BE2C (cell line): ENCODE measurements around the gene GALNT17.

ENCODE experiments used
- DNase-seq: peaks from one replicate; pipeline ENCODE4 v3.0.0-alpha.2; 2020
- H3K27me3 ChIP-seq: fragments of 250-450 bp; sonication (Bioruptor Pico); 2 replicates; pipeline ENCODE4 v1.5.1; 2020; ENCODE audit warnings: mild to moderate bottlenecking
- H3K36me3 ChIP-seq: fragments of 250-450 bp; sonication (Bioruptor Pico); 2 replicates; pipeline ENCODE4 v1.5.1; 2020; ENCODE audit warnings: mild to moderate bottlenecking
- H3K4me1 ChIP-seq: fragments of 250-450 bp; sonication (Bioruptor Pico); 2 replicates; pipeline ENCODE4 v1.5.1; 2020
- H3K4me3 ChIP-seq: 2 replicates; pipeline ENCODE4 v1.5.1; 2011; ENCODE audit warnings: low read depth, low read length
- H3K9me3 ChIP-seq: fragments of 250-450 bp; sonication (Bioruptor Pico); 2 replicates; pipeline ENCODE4 v1.5.1; 2020
- CTCF ChIP-seq: IDR thresholded peaks from 2 replicates; pipeline ENCODE4 v1.5.1; 2012; ENCODE audit warnings: mild to moderate bottlenecking, low read depth, low read length

The GALNT17 gene

GRCh38 chr7:71270558-71270957 lies 138.6 kb downstream of the GALNT17 start:
- no peak for DNase-seq
- no peaks in the 10 kb centered on the region for H3K36me3 ChIP-seq
- H3K27me3 ChIP-seq = no peaks in the 10 kb centered on the region
- no peaks in the 10 kb centered on the region for H3K4me1 ChIP-seq
- H3K4me3 ChIP-seq = no peak overlapping the region
- no peaks in the 10 kb centered on the region for H3K9me3 ChIP-seq
- no peak for TF ChIP-seq CTCF

GRCh38 chr7:71271203-71271602 lies 139.3 kb downstream of the GALNT17 start:
- DNase-seq = no peak
- Histone ChIP-seq H3K4me1 (no peaks in the 10 kb centered on the region), H3K27me3 (no peaks in the 10 kb centered on the region), H3K4me3 (no peak overlapping the region), H3K9me3 (no peaks in the 10 kb centered on the region), H3K36me3 (no peaks in the 10 kb centered on the region)
- no peak for TF ChIP-seq CTCF

DNA sequence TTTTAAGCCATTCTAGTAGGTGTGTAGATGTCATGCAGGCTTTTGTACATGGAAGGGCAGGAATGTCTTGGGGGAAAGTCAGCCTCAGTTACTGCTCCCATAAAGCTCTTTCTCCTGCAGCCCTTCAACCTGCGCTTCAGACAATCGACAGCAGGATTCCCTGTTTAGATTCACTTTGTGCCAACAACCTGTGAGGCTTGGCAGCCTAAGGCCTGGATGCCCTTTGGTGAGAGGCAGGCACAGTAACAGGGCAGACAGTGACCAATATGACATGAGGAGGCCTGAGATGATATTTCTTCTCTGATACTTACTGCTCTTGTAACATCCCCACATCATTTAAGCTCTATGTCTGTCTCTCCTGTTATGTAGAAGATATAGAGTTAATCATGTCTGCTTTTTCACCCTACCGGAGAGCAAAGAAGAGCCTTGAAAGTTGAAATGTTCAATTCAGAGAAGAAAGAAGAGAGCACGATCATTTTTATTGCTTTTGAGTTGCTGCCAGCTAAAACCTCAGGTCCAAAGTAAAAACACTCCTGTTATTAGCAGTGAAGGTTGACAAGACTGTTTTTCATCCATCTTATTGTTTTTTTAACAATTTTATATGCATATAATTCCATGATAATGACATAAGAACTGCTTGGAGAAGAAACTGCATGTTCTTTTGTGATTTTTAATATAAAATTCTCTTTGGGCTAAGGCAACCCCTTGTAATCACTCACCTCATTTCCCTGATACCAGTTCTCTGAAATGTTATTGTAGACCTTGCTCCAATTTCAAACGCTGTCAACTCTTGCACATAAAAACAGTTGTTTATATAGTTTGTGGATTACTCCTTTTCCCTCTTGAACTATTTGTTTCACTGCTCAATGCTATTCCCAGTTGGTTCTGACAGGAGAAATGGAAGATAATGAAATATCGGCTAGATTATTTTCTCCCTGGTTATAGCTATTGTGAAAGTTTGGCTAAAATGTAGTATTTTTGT lies 140.9 kb downstream of the GALNT17 start:
- no peak for TF ChIP-seq CTCF
- H3K27me3 ChIP-seq = no peaks in the 10 kb centered on the region
- no peaks in the 10 kb centered on the region for H3K9me3 ChIP-seq
- H3K36me3 ChIP-seq = no peaks in the 10 kb centered on the region
- DNase-seq = no peak
- no peak overlapping the region for H3K4me3 ChIP-seq
- no peaks in the 10 kb centered on the region for H3K4me1 ChIP-seq

GRCh38 chr7:71278257-71278656 lies 146.3 kb downstream of the GALNT17 start:
- no peak overlapping the region for H3K4me3 ChIP-seq
- no peaks in the 10 kb centered on the region for H3K36me3 ChIP-seq
- DNase-seq = no peak
- H3K27me3 ChIP-seq = no peaks in the 10 kb centered on the region
- H3K4me1 ChIP-seq = no peaks in the 10 kb centered on the region
- H3K9me3 ChIP-seq = no peaks in the 10 kb centered on the region; the same call in 1 of the 2 replicates
- no peak for TF ChIP-seq CTCF

DNA sequence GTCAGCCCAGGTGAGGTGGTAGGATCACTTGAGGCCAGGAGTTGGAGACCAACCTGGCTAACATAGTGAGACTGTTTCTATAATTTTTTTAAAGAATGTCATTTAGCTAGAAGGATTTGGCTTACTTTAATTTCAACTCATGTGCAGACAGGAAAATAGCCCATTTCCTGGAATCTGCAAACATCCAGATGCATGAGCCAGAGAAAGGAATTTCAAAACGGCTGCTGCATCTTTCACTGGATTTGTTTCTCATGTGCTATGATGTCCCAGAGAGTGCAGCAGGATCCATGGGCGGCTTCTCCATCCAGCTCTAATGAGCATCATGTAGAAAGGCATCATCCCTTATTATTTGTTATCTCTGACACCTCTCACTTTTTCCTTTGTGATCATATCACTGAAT lies 149.3 kb downstream of the GALNT17 start:
- Histone ChIP-seq H3K27me3 (no peaks in the 10 kb centered on the region), H3K4me3 (no peak overlapping the region), H3K36me3 (no peaks in the 10 kb centered on the region), H3K4me1 (no peaks in the 10 kb centered on the region), H3K9me3 (no peaks in the 10 kb centered on the region; the same call in 1 of the 2 replicates)
- TF ChIP-seq CTCF = no peak
- no peak for DNase-seq

DNA sequence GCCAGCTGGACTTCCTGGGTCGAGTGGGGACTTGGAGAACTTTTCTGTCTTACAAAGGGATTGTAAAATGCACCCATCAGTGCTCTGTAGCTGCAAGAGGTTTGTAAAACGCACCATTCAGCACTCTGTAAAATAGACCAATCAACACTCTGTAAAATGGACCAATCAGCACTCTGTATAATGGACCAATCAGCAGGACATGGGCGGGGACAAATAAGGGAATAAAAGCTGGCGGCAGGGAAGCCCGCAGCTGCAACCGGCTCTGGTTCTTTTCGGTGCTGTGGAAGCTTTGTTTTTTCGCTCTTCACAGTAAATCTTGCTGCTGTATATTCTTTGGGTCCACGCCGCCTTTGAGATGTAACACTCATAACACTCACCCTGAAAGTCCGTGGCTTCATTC lies 151.9 kb downstream of the GALNT17 start:
- Histone ChIP-seq H3K4me1 (no peaks in the 10 kb centered on the region), H3K9me3 (no peaks in the 10 kb centered on the region), H3K36me3 (no peaks in the 10 kb centered on the region), H3K27me3 (no peaks in the 10 kb centered on the region), H3K4me3 (no peak overlapping the region)
- no peak for TF ChIP-seq CTCF
- no peak for DNase-seq
